ENCODE results near the gene JMJD1C. TPM values are rescaled to one million over a fixed set of nuclear protein-coding genes. Genes with fewer than 3 reads are reported as not detected.

JMJD1C gene
- total RNA-seq, 1 experiment from 2014 or later = 66.3 TPM

DNA sequence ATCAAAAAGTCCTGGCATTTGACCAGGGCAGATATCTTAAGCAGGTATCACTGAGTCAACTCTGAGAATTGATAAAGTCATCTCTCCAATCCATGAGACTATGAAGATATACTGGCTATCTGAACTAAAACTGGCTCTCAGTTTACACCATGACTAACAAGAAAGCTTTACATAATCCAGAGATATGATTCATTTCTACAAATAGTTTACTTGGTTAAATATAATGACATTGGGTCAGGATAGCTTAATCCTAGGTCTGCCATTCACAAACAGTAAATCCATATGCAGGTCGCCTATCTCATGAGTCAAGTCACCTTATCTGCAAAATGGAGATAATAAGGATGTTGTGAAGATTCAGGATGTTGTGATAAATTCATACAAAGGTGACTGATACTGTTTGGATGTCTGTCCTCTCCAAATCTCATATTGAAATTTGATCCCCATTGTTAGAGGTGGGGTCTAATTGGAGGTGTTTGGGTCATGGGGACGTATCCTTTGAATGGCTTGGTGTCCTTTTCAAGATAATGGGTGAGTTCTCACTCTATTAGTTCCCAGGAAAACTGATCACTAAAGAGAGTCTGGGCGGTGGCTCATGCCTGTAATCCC lies 117.4 kb downstream of the JMJD1C start:
- Histone ChIP-seq H3K27me3 (ENCODE audit: insufficient read depth, low read length) (no peaks in the 10 kb centered on the region), H3K36me3 (ENCODE audit: control insufficient read depth in 1 of 2, insufficient read depth in 2 of 2, low read length in 2 of 2) (no peaks in the 10 kb centered on the region), H3K9me3 (ENCODE audit: control insufficient read depth in 1 of 2, insufficient read depth in 1 of 2, low read depth in 1 of 2, low read length in 2 of 2) (no peaks in the 10 kb centered on the region), H4K20me1 (ENCODE audit: insufficient read depth) (0 out of 2 replicates have a peak, but pooled peaks cover 4% of the 10 kb centered on the region), H3K4me1 (ENCODE audit: control insufficient read depth in 1 of 2, insufficient read depth in 2 of 2, low read length in 2 of 2) (0 out of 4 replicates have a peak, but pooled peaks cover 0 to 8% of the 10 kb centered on the region in 2 experiments), H3K4me2 (ENCODE audit: low read length) (no peak overlapping the region), H3K79me2 (ENCODE audit: insufficient read depth, low read length) (peaks cover 57% of the 10 kb centered on the region), H3K9me2 (ENCODE audit: insufficient read depth) (no peaks in the 10 kb centered on the region), H3K9ac (ENCODE audit: low read length) (no peak overlapping the region), H3K4me3 (replicated peaks in 1 of 2; ENCODE audit: low read depth in 1 of 2, low read length in 2 of 2) (no peak overlapping the region), H3K27ac (ENCODE audit: low read depth, low read length) (no peak overlapping the region), H2AFZ (ENCODE audit: low read depth, low read length, poor library complexity, severe bottlenecking) (no peak overlapping the region)
- intact Hi-C loops (cut with micrococcal nuclease) = no loop called here
- POLR2A ChIA-PET = no interaction called here
- RAD21 ChIA-PET (ENCODE audit: low non-redundant PET in 1 of 2, low total read pairs in 2 of 2, uncharacterized antibody in 2 of 2, unreplicated experiment in 2 of 2) = no interaction called here
- DNase-seq (ENCODE audit: low read depth, low spot score) (no peak), ATAC-seq (no peak)
- no TSS peak for BruUV-seq (replicated peaks)
- CTCF ChIA-PET = no interaction called here
- TF ChIP-seq CEBPB (IDR thresholded peaks at IDR 0.05; ENCODE audit: low read depth) (no peak), EZH2phosphoT487 (IDR thresholded peaks at IDR 0.05; ENCODE audit: borderline replicate concordance) (no peak)

GRCh38 chr10:63346015-63346441 lies 119.7 kb downstream of the JMJD1C start:
- POLR2A ChIA-PET = no interaction called here

More at GRCh38 chr10:63346015-63346441, 119.7 kb downstream of the JMJD1C start:
- CTCF ChIA-PET = no interaction called here
- ATAC-seq (no peak), DNase-seq (ENCODE audit: low read depth, low spot score) (no peak)
- Histone ChIP-seq H3K4me3 (replicated peaks in 1 of 2; ENCODE audit: low read depth in 1 of 2, low read length in 2 of 2) (no peak overlapping the region), H3K36me3 (ENCODE audit: control insufficient read depth in 1 of 2, insufficient read depth in 2 of 2, low read length in 2 of 2) (no peaks in the 10 kb centered on the region), H3K9me3 (ENCODE audit: control insufficient read depth in 1 of 2, insufficient read depth in 1 of 2, low read depth in 1 of 2, low read length in 2 of 2) (no peaks in the 10 kb centered on the region), H3K4me2 (ENCODE audit: low read length) (no peak overlapping the region), H3K27ac (ENCODE audit: low read depth, low read length) (no peak overlapping the region), H3K79me2 (ENCODE audit: insufficient read depth, low read length) (peaks cover 69% of the 10 kb centered on the region), H3K27me3 (ENCODE audit: insufficient read depth, low read length) (no peaks in the 10 kb centered on the region), H2AFZ (ENCODE audit: low read depth, low read length, poor library complexity, severe bottlenecking) (no peak overlapping the region), H3K9ac (ENCODE audit: low read length) (no peak overlapping the region), H4K20me1 (ENCODE audit: insufficient read depth) (0 out of 2 replicates have a peak, but pooled peaks cover 4% of the 10 kb centered on the region), H3K4me1 (ENCODE audit: control insufficient read depth in 1 of 2, insufficient read depth in 2 of 2, low read length in 2 of 2) (0 out of 4 replicates have a peak, but pooled peaks cover 0 to 8% of the 10 kb centered on the region in 2 experiments), H3K9me2 (ENCODE audit: insufficient read depth) (no peaks in the 10 kb centered on the region)
- TF ChIP-seq YY1 (IDR thresholded peaks at IDR 0.05; ENCODE audit: extremely low read depth, insufficient replicate concordance, low read depth, low read length) (no peak), JUND (IDR thresholded peaks at IDR 0.05) (no peak), ZNF274 (IDR thresholded peaks at IDR 0.05; ENCODE audit: low read depth, low read length) (no peak), RAD21 (IDR thresholded peaks at IDR 0.05; ENCODE audit: low read depth) (no peak), POLR2A (IDR thresholded peaks at IDR 0.05; ENCODE audit: borderline replicate concordance, extremely low read depth, insufficient read depth, insufficient read length) (no peak), ZBTB33 (IDR thresholded peaks at IDR 0.05; ENCODE audit: extremely low read depth, insufficient replicate concordance, low read length) (no peak), TCF7L2 (IDR thresholded peaks at IDR 0.05; ENCODE audit: borderline replicate concordance, extremely low read depth, insufficient read depth, insufficient read length) (no peak), EZH2 (IDR thresholded peaks at IDR 0.05) (no peak), SRF (IDR thresholded peaks at IDR 0.05; ENCODE audit: low read depth) (no peak), EGR1 (IDR thresholded peaks at IDR 0.05; ENCODE audit: low read depth) (no peak), CEBPB (IDR thresholded peaks at IDR 0.05; ENCODE audit: low read depth) (no peak), EZH2phosphoT487 (IDR thresholded peaks at IDR 0.05; ENCODE audit: borderline replicate concordance) (no peak), REST (IDR thresholded peaks at IDR 0.05; ENCODE audit: low read depth) (no peak), SP1 (IDR thresholded peaks at IDR 0.05; ENCODE audit: low read depth) (no peak)
- TF ChIP-seq, protein P1, sequence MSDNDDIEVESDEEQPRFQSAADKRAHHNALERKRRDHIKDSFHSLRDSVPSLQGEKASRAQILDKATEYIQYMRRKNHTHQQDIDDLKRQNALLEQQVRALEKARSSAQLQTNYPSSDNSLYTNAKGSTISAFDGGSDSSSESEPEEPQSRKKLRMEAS (IDR thresholded peaks at IDR 0.05) = no peak
- no TSS peak for BruUV-seq (replicated peaks)
- intact Hi-C loops (cut with micrococcal nuclease) = no loop called here
- RAD21 ChIA-PET (ENCODE audit: low non-redundant PET in 1 of 2, low total read pairs in 2 of 2, uncharacterized antibody in 2 of 2, unreplicated experiment in 2 of 2) = no interaction called here

Measured in HCT116 (cell line).